HG02840 (cell line): Measurements from ENCODE around the gene CDH5.
"Not testable (repeated sequence)": the region's sequence is repeated elsewhere in the genome, so short reads cannot be mapped to it uniquely, and the experiment has no call there.

ENCODE experiments used
- ATAC-seq: cut with Tn5 transposase; IDR thresholded peaks from one replicate; pipeline ENCODE4 v1.9.1; 2021; ENCODE audit warnings: mild to moderate bottlenecking, moderate library complexity, moderate number of reproducible peaks; ENCODE audit not compliant: unreplicated experiment, low FRiP score

CDH5 gene

GRCh38 chr16:66366433-66367299, at the start of gene CDH5:
CDH5 (plus strand) TSS chr16:66366691; CDS start chr16:66379338, 12,647 bp downstream.
- ATAC-seq = no peak

- ATAC-seq = no peak
Measured at GRCh38 chr16:66318505-66318904, 48.0 kb upstream of the CDH5 start.

GRCh38 chr16:66320774-66321173, 45.7 kb upstream of the CDH5 start:
- ATAC-seq = no peak

- ATAC-seq = peak; percentile 48
Measured at GRCh38 chr16:66322174-66322573, 44.3 kb upstream of the CDH5 start.

- no peak for ATAC-seq
Measured at GRCh38 chr16:66324815-66325515, 41.5 kb upstream of the CDH5 start.

GRCh38 chr16:66325717-66326376, 40.6 kb upstream of the CDH5 start:
- no peak for ATAC-seq

GRCh38 chr16:66326991-66327513, 39.4 kb upstream of the CDH5 start:
- no peak for ATAC-seq

- no peak for ATAC-seq
Measured at GRCh38 chr16:66328282-66328681, 38.2 kb upstream of the CDH5 start.

GRCh38 chr16:66331464-66331863, 35.0 kb upstream of the CDH5 start:
- ATAC-seq = not testable (repeated sequence)

GRCh38 chr16:66332634-66333610, 33.6 kb upstream of the CDH5 start:
- ATAC-seq = no peak

- ATAC-seq = no peak
Measured at GRCh38 chr16:66334853-66335574, 31.5 kb upstream of the CDH5 start.

- ATAC-seq = no peak
Measured at GRCh38 chr16:66335704-66336329, 30.7 kb upstream of the CDH5 start.

- no peak for ATAC-seq
Measured at GRCh38 chr16:66337463-66338188, 28.9 kb upstream of the CDH5 start.

- no peak for ATAC-seq
Measured at GRCh38 chr16:66342294-66342900, 24.1 kb upstream of the CDH5 start.

GRCh38 chr16:66344533-66345145, 21.9 kb upstream of the CDH5 start:
- no peak for ATAC-seq

- ATAC-seq = no peak
Measured at GRCh38 chr16:66346221-66346620, 20.3 kb upstream of the CDH5 start.

GRCh38 chr16:66352304-66352703, 14.2 kb upstream of the CDH5 start:
- ATAC-seq = no peak
